ENCODE results near the gene ACADM.
"Not testable (repeated sequence)": the region's sequence is repeated elsewhere in the genome, so short reads cannot be mapped to it uniquely, and the experiment has no call there.

ACADM gene

DNA sequence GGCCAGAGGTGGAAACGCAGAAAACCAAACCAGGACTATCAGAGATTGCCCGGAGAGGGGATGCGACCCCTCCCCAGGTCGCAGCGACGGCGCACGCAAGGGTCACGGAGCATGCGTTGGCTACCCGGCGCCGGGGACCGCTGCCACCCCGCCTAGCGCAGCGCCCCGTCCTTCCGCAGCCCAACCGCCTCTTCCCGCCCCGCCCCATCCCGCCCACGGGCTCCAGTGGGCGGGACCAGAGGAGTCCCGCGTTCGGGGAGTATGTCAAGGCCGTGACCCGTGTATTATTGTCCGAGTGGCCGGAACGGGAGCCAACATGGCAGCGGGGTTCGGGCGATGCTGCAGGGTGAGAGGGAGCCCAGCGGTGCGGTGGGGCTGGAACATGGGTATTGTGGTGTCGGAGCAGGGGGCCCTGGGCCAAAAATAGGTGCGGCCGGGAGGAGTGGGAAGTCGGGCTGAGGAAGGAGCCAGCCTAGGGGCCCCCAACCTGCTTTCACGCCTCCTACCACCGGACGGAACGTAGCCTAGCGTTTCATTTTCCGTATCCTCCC lies at the start of gene ACADM:
ACADM (plus strand) TSS at position 238 of the 551 bp plus-strand sequence; CDS start at position 317, 79 bp downstream.
- Histone ChIP-seq H3K27ac (peak within 1 kb of the TSS; percentile 77), H3K36me3 (replicated peaks) (no peaks in the 10 kb centered on the region), H3K27me3 (replicated peaks) (no peaks in the 10 kb centered on the region), H3K4me3 (ENCODE audit: low read depth, low read length) (peak within 1 kb of the TSS; percentile 98)
- TF ChIP-seq, protein P1, sequence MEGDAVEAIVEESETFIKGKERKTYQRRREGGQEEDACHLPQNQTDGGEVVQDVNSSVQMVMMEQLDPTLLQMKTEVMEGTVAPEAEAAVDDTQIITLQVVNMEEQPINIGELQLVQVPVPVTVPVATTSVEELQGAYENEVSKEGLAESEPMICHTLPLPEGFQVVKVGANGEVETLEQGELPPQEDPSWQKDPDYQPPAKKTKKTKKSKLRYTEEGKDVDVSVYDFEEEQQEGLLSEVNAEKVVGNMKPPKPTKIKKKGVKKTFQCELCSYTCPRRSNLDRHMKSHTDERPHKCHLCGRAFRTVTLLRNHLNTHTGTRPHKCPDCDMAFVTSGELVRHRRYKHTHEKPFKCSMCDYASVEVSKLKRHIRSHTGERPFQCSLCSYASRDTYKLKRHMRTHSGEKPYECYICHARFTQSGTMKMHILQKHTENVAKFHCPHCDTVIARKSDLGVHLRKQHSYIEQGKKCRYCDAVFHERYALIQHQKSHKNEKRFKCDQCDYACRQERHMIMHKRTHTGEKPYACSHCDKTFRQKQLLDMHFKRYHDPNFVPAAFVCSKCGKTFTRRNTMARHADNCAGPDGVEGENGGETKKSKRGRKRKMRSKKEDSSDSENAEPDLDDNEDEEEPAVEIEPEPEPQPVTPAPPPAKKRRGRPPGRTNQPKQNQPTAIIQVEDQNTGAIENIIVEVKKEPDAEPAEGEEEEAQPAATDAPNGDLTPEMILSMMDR (IDR thresholded peaks at IDR 0.05; ENCODE audit: low read depth, low read length, missing control alignments) = no peak
- in situ Hi-C loops (cut with HindIII; ENCODE audit: low pct_ligation_motif_present, low sequenced_read_pairs) = no loop called here
- DNase-seq = peak; percentile 57

DNA sequence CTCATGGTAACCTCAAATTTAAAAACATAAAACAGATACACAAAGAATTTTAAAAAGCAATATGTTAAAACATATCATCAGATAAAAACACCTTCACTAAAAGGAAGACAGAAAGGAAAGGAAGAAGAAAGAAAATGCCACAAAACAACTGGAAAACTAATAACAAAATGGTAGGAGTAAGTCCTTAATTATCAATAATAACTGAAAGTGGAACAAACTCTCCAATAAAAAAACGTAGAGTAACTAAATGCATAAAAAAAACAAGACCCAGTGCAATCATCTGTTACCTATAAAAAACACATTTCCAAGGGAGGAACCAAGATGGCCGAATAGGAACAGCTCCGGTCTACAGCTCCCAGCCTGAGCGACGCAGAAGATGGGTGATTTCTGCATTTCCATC lies 47.1 kb upstream of the ACADM start:
- H3K4me3 ChIP-seq (ENCODE audit: low read depth, low read length) = no peak overlapping the region
- no peak overlapping the region for H3K27ac ChIP-seq
- DNase-seq = no peak
- TF ChIP-seq, protein P1 (IDR thresholded peaks at IDR 0.05; ENCODE audit: low read depth, low read length, missing control alignments) = no peak
- in situ Hi-C loops (cut with HindIII; ENCODE audit: low pct_ligation_motif_present, low sequenced_read_pairs) = no loop called here
- no peaks in the 10 kb centered on the region for H3K27me3 ChIP-seq (replicated peaks)
- H3K36me3 ChIP-seq (replicated peaks) = no peaks in the 10 kb centered on the region

DNA sequence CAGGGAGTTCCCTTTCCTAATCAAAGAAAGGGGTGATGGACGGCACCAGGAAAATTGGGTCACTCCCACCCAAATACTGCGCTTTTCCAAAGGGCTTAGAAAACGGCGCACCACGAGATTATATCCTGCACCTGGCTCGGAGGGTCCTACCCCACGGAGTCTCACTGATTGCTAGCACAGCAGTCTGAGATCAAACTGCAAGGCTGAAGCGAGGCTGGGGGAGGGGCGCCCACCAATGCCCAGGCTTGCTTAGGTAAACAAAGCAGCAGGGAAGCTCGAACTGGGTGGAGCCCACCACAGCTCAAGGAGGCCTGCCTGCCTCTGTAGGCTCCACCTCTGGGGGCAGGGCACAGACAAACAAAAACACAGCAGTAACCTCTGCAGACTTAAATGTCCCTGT lies 46.5 kb upstream of the ACADM start:
- H3K27ac ChIP-seq; DNase-seq; H3K4me3 ChIP-seq (ENCODE audit: low read depth, low read length); in situ Hi-C loops (cut with HindIII; ENCODE audit: low pct_ligation_motif_present, low sequenced_read_pairs); H3K36me3 ChIP-seq (replicated peaks); H3K27me3 ChIP-seq (replicated peaks): not testable (repeated sequence)

DNA sequence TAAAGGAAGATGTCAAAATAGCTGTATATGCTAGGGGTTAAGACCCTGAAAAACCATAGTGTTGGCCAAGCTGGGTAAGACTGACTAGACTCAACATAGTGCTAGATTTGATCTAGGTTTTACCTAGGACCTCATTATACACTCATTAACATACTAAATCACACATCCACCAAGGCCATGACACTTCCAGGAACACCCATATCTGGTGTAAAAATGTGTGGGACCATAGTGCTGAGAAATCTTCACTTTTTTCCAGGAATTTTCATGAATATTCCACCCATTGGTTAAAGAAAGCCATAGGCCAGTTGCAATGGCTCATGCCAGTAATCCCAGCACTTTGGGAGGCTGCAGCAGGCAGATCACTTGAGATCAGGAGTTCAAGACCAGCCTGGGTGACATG lies 34.0 kb upstream of the ACADM start:
- no peaks in the 10 kb centered on the region for H3K27me3 ChIP-seq (replicated peaks)
- DNase-seq = no peak
- in situ Hi-C loops (cut with HindIII; ENCODE audit: low pct_ligation_motif_present, low sequenced_read_pairs) = no loop called here
- no peaks in the 10 kb centered on the region for H3K36me3 ChIP-seq (replicated peaks)
- TF ChIP-seq, protein P1 (IDR thresholded peaks at IDR 0.05; ENCODE audit: low read depth, low read length, missing control alignments) = no peak
- no peak overlapping the region for H3K27ac ChIP-seq
- no peak overlapping the region for H3K4me3 ChIP-seq (ENCODE audit: low read depth, low read length)

DNA sequence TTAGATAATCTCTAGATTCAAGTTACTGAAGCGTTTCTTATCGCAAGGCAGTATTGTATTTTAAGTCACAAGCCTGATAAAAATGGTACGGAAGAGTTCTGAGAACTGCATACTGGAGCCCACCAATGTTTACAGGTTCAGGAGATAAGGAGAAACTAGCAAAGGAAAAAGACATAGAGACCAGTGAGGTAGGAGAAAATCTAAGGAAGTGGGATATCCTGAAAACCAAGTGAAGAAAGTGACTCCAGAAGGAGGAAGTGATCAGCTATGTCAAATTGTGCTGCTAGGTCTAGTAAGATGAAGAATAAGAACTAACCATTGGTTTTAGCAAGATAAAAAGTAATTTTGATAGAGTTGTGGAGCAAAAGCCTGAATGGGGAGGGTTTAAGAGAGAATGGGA lies 31.0 kb upstream of the ACADM start:
- H3K27me3 ChIP-seq (replicated peaks) = no peaks in the 10 kb centered on the region
- H3K4me3 ChIP-seq (ENCODE audit: low read depth, low read length) = no peak overlapping the region
- H3K27ac ChIP-seq = no peak overlapping the region
- in situ Hi-C loops (cut with HindIII; ENCODE audit: low pct_ligation_motif_present, low sequenced_read_pairs) = no loop called here
- DNase-seq = no peak
- H3K36me3 ChIP-seq (replicated peaks) = no peaks in the 10 kb centered on the region
- TF ChIP-seq, protein P1 (IDR thresholded peaks at IDR 0.05; ENCODE audit: low read depth, low read length, missing control alignments) = no peak

DNA sequence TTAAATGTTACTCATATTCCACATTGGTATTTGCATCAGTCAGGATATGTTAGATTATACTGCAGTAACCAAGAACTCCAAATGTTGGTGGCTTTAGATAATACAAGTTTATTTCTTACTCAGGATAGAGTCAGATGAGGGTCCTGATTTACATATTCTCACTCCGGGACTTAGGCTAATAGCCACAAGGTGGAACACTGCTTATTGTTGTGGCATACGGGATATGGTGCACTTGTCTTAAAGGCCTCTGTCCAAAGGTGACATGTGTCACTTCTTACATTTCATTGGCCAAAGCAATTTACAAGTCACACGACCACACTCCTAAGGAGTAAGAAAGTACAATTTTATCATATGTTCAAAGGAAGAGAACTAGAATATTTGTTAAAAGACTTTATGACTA lies 28.5 kb upstream of the ACADM start:
- no peak for DNase-seq
- no peak overlapping the region for H3K27ac ChIP-seq
- H3K27me3 ChIP-seq (replicated peaks) = no peaks in the 10 kb centered on the region
- TF ChIP-seq, protein P1 (IDR thresholded peaks at IDR 0.05; ENCODE audit: low read depth, low read length, missing control alignments) = no peak
- no peak overlapping the region for H3K4me3 ChIP-seq (ENCODE audit: low read depth, low read length)
- H3K36me3 ChIP-seq (replicated peaks) = no peaks in the 10 kb centered on the region
- in situ Hi-C loops (cut with HindIII; ENCODE audit: low pct_ligation_motif_present, low sequenced_read_pairs) = no loop called here

Measured in brain microvascular endothelial cell (primary cell).